GM21825 (cell line): Measurements from ENCODE around the gene EML1.

Source experiments
- ATAC-seq: cut with Tn5 transposase; IDR thresholded peaks from one replicate; pipeline ENCODE4 v1.9.1; 2021; ENCODE audit warnings: mild to moderate bottlenecking, moderate library complexity; ENCODE audit not compliant: unreplicated experiment

Gene EML1

DNA sequence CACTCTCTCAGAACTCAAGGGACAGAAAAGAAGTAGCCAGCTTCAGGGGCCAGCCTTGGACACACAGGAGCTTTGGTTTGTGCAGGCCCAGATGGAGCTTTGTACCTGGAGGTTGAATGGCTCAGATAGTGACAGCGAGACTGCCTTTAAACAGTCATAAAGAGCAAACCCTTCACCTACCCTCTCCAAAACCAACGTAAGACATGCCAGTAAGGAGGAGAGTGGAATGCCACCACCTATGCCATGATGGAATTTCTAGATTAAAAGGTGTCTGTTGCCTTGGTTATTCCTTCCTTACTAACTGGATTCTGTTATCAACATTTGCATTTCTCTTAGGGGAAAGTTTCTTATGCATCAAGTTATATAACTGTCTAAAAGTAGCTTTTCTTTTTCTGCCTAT is 98.1 kb downstream of the EML1 start:
- no peak for ATAC-seq

DNA sequence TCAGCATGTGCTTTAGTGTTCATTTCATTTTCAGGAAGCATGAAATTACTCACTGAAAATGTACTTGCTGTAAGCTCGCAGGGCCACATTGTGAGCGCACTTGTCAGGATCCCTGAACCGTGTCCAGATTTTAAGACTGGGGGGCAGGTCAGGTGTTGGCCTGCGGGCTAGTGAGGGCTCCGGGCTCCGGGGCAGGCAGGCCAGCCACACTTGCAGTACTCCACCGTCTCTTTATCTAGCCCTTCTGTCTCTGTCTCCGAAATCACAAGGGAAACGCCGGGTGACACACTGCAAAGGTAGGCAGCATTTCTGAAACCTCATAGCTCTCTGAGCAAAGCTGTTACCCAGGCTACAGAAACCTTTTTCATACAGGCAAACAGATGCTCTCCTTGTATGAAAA is 98.7 kb downstream of the EML1 start:
- ATAC-seq = no peak

- ATAC-seq = no peak
Observed at GRCh38 chr14:99892406-99892805, 99.2 kb downstream of the EML1 start.

GRCh38 chr14:99896361-99896760 is 103.1 kb downstream of the EML1 start:
- no peak for ATAC-seq

DNA sequence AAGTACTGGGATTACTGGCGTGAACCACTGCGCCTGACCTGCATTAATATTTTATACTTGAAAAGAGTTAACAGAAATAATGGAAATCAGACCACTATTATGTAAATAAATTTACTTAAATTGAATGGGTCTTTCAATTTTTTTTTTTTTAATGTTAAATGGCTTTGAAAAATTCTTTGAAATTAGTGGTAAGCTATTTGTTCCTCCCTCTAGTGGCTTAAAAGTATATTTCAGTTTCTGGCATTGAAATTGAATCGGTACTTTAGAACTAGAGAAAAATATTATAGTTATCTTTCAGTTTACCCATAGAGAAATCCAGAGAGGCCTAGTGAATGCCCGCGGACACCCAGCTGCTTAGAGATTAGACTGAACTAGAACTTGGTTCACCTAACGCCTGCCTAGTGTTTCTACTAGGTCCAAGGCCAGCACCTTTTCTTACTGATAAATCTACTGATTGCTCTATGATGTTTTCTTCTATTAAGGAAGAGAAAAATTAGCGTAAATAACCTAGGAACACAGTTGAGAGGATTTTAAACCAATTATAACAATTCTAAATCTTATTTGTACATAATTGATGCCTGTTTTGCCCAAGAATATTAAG is 106.5 kb downstream of the EML1 start:
- no peak for ATAC-seq

DNA sequence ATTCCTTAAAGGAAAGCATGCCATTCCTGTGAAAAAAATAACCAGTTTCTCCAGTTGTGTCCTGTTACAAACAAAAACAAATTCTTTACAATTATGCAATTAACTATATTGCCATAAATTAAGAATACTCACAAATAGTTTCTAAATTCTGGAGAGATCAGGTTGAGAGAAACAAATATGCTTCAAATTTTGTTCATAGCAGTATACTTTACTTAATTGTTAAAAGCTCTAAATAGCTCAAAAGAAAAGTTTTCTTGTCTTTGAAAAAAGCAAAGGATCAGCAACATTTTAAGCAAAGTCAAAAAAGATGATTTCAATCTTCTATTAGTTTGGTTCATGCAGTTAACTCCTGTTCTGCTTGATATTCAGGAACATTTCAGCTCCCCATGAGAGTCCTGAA is 109.7 kb downstream of the EML1 start:
- ATAC-seq = no peak

DNA sequence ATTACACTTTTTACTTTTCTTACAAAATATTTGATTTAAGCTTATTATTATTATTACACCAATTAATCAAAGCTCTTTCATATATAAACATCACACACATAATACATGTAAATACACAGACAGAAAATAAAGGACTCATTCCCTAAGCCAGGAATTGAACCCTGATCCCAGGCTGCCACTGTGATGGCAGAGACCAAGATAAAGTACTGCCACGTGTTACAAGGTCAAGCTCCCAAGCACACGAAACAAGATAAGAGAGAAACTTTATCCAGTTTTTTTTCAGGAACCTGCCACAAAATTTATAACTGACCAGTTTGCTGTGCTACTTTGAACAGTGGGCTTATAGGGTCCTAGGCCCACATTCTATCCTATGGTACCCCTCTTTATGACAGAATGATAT is 111.3 kb downstream of the EML1 start:
- ATAC-seq = no peak

- no peak for ATAC-seq
Observed at GRCh38 chr14:99905121-99905520, 111.9 kb downstream of the EML1 start.

DNA sequence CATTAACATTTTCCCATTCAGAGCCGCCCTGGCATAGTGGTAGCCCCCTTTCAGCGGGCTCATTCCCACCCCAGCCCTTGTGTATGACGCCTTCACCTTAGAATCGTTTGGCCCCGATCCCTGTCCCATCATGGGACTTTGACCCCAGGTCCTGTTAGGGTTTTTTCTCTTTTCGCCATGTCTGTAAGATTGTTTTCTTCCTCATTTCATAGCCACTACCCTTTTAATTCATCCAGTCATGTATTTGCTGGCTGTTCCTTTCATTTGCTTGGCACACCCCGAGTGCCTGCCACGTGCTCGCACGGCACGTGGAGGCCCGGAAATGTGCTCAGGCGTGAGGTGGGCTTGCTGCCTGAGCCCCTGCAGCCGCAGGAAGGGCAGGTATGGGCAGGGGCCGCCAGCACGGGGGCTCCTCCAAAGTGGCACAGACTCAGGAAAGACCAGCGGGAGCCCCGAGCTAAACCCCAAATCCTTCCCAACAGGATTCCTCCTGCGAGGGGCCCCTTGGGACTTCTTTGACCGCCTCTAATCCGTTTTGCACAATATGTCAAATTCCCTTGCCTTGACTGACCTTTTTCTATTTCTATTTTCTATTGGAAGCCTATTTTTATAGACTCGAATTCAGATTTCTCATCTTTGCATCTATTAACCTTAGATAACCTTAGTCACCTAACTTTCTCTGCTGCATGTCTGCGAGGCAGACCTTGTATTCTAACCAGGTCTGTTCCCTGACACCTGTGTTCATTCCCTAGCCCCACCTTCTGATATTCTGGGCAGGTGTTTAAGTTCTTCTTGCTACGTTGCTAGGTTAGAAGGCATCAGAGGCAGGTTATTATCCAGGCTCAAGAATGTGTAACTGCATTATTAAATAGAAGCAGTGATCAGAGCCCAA is 114.8 kb downstream of the EML1 start:
- no peak for ATAC-seq

DNA sequence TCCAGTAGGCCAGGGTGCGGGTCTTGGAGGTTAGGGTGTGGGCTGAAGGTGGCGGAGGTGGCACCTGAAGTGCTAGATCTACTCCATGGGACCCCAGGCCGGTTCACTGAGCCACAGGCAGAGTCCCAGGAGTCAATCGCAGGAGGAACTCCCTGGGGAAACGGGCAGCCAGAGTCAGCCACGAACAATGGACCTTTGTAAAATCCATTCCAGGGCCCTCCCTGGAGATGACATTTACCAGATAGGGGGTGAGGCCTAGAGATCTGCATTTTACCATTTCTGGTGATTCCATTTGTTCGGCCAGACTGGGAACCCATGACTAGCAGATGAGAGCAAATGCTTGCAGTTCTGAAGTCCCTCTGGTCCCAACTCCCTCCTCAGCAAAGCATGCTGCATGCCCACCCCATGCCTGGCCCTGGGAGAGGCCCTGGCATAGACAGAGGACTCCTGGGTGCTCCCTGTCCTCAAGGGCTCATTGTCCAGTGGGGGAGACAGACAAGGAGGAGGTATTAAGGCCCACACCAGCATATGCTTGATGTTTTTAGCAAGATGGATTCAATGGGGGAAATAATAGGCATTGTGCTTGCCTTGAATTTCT is 115.5 kb downstream of the EML1 start:
- ATAC-seq = no peak

GRCh38 chr14:99909513-99910064 is 116.4 kb downstream of the EML1 start:
- no peak for ATAC-seq

DNA sequence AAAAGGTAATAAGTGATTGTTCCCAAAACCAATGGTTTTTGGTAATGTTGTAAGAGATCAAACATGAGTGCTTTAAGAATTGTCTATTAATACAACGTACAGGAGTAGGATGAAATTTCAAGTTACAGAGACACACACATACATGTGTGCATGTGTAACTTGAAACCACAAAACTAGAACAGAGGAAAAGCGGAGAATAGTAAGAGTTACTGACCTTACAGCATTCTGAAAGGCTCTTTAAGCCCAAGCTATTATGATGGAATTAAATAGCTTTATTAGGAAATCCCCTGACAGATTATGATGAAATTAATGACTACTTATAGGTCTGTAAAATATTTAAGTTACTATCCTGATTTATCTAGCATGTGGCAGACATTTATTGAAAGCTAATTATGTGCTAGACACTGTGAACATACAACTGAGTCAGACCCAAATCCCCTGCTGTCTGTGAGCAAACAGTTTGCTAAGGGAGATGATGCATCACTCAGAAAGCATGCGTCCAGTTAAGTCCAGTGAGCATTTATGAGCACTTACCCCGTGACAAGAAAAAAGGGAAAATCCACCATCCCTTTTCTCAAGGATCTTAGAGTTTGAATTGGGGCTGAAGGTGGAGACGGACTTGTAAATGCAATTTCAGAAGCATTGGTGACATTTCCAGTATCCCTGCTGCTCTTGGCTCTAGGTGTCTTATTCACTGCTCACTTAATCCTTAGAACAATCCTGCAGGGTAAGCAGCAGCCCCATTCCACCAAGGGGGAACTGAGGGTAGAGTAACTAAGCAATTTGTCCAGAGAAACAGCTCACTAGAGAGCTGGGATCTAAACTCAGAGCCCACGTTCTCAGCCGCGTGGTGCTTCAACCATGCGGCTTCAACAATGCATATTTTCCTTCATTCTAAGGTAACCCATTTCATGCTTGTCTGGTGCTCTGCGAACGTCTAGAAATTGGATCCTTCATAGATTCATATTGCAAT is 117.4 kb downstream of the EML1 start:
- no peak for ATAC-seq

DNA sequence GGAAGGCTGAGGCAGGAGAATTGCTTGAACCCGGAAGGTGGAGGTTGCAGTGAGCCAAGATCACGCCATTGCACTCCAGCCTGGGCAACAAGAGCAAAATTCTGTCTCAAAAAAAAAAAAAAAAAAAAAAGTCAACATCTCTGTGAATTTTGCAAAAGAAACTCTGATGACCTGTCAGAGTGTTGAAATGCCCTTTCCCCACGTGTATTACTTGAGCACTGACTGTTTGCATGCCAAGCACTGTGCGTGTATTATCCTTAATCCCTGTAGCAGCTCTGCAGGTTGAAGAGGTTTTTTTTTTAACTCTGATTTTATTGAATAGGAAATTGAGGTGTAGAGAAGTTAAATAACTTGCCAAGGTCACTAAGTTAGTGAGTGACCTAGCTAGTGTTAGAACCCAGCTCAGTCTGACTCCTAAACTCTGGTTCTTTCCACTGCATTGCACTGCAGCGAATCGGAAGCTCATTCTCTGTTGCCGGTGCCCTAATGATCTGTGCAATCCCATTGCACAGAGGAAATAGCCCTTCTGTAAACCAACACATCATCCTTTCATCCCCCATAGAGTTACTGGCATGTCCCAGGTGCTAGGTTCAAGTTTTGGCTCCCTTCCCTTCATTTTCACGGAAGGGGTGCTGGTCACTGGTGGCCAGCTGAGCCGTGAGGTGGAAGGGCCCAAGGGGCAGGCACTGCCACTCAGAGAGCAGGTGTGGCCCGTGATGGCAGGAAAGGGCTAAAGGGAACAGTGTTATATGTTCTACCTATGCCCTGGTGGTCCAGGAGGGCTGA is 122.3 kb downstream of the EML1 start:
- ATAC-seq = no peak

DNA sequence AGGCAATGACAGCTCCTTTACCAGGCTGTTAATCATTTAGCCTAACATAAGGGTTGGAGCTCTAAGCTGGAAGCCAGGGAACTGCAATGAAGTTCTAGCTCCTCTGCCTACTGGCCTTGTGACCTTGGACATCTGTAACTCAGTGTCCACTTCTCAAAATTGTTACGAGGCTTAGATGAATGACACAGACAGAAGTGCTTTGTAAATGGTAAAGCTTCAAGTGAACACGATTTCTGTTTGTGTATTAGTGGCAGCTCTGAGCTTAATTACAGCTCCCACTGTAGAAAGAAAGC is 122.8 kb downstream of the EML1 start:
- ATAC-seq = no peak

- ATAC-seq = no peak
Observed at GRCh38 chr14:99918781-99919180, 125.6 kb downstream of the EML1 start.

GRCh38 chr14:99921425-99921824 is 128.2 kb downstream of the EML1 start:
- ATAC-seq = no peak

DNA sequence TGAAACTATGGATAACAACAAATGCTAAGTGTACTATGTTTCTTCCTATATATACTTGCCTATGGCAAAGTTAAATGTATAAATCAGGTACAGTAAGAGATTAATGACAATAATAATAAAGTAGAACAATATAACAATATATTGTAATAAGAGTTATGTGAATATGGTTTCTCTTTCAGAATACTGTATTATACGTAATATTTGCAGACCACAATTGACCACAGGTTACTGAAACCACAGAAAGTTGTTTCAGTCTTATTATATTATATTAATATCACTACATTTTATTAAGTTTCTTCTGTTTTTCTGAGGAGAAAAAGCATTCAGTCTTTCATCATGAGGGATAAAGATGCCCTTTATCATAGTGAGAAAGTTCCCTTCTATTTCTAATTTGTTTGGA is 131.2 kb downstream of the EML1 start:
- no peak for ATAC-seq

DNA sequence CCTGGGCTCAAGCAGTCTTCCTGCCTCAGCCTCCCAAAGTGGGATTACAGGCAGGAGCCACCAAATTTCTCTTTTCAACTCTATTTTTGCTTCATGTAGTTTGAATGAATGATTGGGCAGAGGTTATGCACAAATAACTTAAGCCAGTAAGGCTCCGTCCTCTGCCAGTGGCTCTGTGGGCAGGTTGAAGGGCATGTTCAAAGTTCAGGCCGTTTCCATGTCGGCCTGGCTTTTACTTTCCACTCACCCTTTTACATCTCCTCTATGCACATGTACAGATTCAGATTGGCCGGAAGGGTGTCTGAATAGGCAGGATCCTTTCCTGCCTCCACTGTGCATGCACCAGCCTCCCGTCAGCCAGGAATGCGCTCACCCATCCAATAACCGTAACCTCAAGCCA is 132.3 kb downstream of the EML1 start:
- no peak for ATAC-seq

GRCh38 chr14:99928963-99929362 is 135.8 kb downstream of the EML1 start:
- ATAC-seq = no peak

DNA sequence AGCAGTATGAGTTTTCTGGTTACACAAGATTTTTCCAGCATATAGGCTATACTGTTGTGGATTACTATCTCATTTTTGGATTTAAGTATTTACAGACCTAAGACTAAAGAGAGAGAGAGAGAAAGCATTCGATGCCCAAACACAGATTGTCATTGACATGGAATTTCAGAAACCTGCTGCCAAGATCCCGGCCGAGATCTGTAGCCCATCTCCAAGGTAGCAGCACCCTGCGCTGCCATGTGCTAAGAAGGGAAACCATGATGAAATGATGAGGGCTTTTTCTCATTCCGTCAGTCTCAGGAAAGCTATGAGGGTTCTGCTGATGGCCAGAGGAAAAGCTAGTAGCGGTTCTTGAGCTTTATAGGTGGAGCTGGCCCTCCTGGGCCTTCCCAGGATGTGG is 136.4 kb downstream of the EML1 start:
- no peak for ATAC-seq
